Heart left ventricle (tissue), 16 donors: ENCODE data around the gene SKA2. TPM values are rescaled to one million over a fixed set of nuclear protein-coding genes. Genes with fewer than 3 reads are reported as not detected.

ENCODE experiments used
- ATAC-seq, 4 donors: fragments of 200-7000 bp; cut with Tn5 transposase; one replicate each; pipeline ENCODE4 v1.9.1; 2020 to 2022; ENCODE audit warnings: moderate library complexity in 4 of 4, mild to moderate bottlenecking in 3 of 4, moderate number of reproducible peaks in 1 of 4
- DNase-seq, 5 donors: peaks; one replicate each; pipeline ENCODE4 v3.0.0-alpha.2; 2020
- H3K27ac ChIP-seq, 12 donors: fragments of 200-600 bp; sonication (generic) in 4 of 12; one replicate each; pipeline versions ENCODE4 v1.5.0 to v1.8.0; 2016 to 2022; ENCODE audit warnings: mild to moderate bottlenecking in 2 of 12
- H3K27me3 ChIP-seq, 9 donors: fragments of 200-600 bp; sonication (generic) in 2 of 9; one replicate each; pipeline versions ENCODE4 v1.5.1 to v1.8.0; 2016 to 2022; ENCODE audit warnings: mild to moderate bottlenecking in 3 of 9
- H3K36me3 ChIP-seq, 9 donors: fragments of 200-600 bp; sonication (generic) in 2 of 9; one replicate each; pipeline versions ENCODE4 v1.5.0 to v1.8.0; 2018 to 2022; ENCODE audit warnings: mild to moderate bottlenecking in 2 of 9
- H3K4me1 ChIP-seq, 12 donors: fragments of 200-600 bp; sonication (generic) in 4 of 12; one replicate each; pipeline versions ENCODE4 v1.5.0 to v1.8.0; 2016 to 2022; ENCODE audit warnings: mild to moderate bottlenecking in 3 of 12
- H3K4me3 ChIP-seq, 12 donors: fragments of 200-600 bp; sonication (generic) in 4 of 12; one replicate each; pipeline versions ENCODE4 v1.5.0 to v1.8.0; 2017 to 2022; ENCODE audit warnings: mild to moderate bottlenecking in 9 of 12, moderate library complexity in 4 of 12
- H3K9me3 ChIP-seq, 12 donors: fragments of 200-600 bp; sonication (generic) in 4 of 12; one replicate each; pipeline versions ENCODE4 v1.5.0 to v1.8.0; 2016 to 2022; ENCODE audit warnings: mild to moderate bottlenecking in 1 of 12
- POLR2A ChIP-seq, 2 donors: fragments of 450-650 bp; IDR thresholded peaks; one replicate each; pipeline ENCODE4 v1.6.1; 2017; ENCODE audit warnings: antibody characterized with exemption in 2 of 2, mild to moderate bottlenecking in 2 of 2, moderate library complexity in 2 of 2
- whole genome bisulfite sequencing, 4 donors: extraction: QIAGEN DNeasy Blood & Tissue Kit in 2 of 4; methylation state at CpG; one replicate each; pipeline versions ENCODE4 v1.1.5 to v1.1.7; 2013 to 2018; 5-methylcytosine and 5-hydroxymethylcytosine counted together
- intact Hi-C, 10 donors: fragments of 100-400 bp; cut with DNase I; formaldehyde crosslinking; loops; one replicate each; pipeline versions ENCODE4 v1.11.1 to v1.14.2; 2022
- polyA plus RNA-seq, 2 donors: library from polyadenylated mRNA; stranded (reverse); fragments of 200-250 nt; gene quantifications; one replicate each; pipeline ENCODE4 v1.2.3, GENCODE V29; 2013
- total RNA-seq, 9 donors: library from RNA; depleted of rRNA in 2 of 9; stranded (reverse); fragments of >200 nt in 2 of 9; fragmentation: NEBNext Ultra II Directional in 3 of 9; extraction: Animal tissue kit (Norgen Biotek cat#: 25700) in 3 of 9; gene quantifications; one replicate each; pipeline versions ENCODE4 v1.1.0 to v1.2.4, GENCODE V29; 2016 to 2023
- TF ChIP-seq, protein P1 (sequence below), 12 donors: fragments of 200-600 bp; sonication (generic) in 4 of 12; IDR thresholded peaks; one replicate each; pipeline versions ENCODE4 v1.5.0 to v1.8.0; 2018 to 2022; ENCODE audit warnings: antibody characterized with exemption in 12 of 12, mild to moderate bottlenecking in 5 of 12
- donor health status: ischemic (EF 13 %, LVEDD 7.1; RV severe dilation, severe dysfunction).
- donor health status: healthy with polysubstance abuse.
- donor health status: DM: no; HTN: yes; CAD: no.
- donor health status: DM: no; HTN: no; CAD: no.
- donor health status: ischemic (EF 25% LVEDD 6.9; RV normal size, moderate dysfunction).
- donor health status: ischemic (EF 25% LVEDD 5.7; RV mildly dilated, moderate dysfunction).
- donor health status: healthy.
- donor health status: DM: yes; HTN: yes; CAD: no.
- donor health status: ischemic (EF 35%, LVEDD 5.7; RV mildly dilated, moderate dysfunction).
- donor health status: nonischemic (EF 11% LVEDD 7.7; RV severe dilation, severe dysfunction).
- donor health status: DM: yes; HTN: yes; CAD: no.
- donor health status: PGD.
- donor health status: ischemic (EF 29% LVEDD 5.4; RV normal size, mild dysfunction).
- donor health status: nonischemic (EF 23%, LVEDD 6.1; RV moderate dilation, normal function).

Gene SKA2
- total and polyA plus RNA-seq, 11 donors = 23.7 to 52.3 (median 39.1) TPM

DNA sequence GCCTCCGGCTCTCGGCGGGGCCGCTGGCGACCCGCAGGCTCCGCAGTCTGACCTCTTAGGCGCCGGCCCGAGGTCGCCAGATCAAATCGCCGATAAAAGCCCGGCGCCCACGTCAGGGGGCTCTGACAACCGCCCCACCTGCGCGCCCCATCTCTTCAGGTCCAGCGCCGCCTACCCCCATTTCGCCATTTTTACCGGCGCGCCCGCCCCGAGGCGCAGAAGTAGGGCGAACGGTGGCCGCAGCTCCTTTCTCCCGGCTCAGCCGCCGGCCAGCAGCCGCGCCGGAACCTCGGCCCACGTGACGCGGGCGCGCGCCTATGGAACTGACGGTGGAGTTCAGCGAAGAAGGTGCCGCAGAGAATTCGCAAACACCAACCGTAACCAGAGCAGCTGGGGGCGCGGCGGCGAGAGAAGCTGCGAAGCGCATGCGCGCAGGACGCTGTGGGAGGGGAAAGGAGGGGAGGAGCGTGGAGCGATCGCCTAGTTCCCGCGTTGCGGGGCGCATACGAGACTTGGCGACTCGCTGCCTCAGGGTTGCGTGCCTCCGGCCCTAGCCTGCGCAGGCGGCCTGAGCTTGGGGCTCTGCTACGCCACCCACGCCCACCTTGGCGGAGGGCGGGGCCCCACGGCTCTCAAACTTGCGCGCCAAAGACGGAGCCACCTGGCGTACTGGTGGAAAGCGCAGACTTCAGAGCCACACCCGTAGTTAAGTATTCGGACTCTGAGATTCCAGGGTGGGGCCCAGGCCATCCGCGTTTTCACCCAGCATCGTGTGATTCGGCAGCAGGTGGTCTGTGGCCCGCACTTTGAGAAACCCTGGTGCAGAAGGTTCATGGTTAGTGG lies 48.3 kb downstream of the SKA2 start, which contains the start of gene TRIM37:
TSS of gene TRIM37 (minus strand) at position 418 of the 843 bp plus-strand sequence. CDS start 419 bp downstream, outside the sequence.
- peak; percentile 98 to 100 (median 99) for ATAC-seq
- 0 to 1% (median 0%) methylated on average over 43 to 89 of the region's 89 CpGs for WGBS, 4 donors

DNA sequence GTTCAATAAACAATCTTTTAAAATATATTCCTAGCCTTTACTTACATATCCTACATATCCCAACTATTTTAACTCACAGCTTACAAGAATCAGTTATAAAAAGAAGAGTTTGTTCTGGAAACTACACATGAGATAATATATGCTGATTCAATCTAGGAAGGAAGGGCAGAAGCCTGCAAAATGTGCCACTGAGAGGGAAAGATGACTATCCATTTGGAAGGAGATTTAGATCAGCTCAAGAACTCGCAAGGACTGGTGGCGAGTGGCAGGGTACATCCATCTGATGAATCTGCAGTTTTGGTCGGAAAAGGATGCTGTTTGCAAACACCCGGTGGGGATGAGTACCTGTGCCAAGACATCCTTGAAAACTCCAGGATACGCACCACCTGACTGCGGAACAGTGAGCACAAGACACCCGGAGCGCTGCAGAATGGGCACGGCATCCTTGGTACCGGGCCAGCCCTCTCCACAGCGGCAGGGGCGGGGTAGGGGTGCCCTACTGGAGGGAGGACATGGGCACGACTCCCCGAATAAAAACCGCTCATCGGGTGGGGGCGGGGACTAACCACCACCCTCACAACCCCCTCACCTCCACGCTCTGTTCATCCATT lies 49.0 kb downstream of the SKA2 start:
- WGBS, 4 donors = 0 to 1% (median 0%) methylated on average over 15 to 18 of the region's 18 CpGs
- Histone ChIP-seq H3K27me3 (no peaks in the 10 kb centered on the region), H3K9me3 (no peaks in the 10 kb centered on the region), H3K4me1 (peaks cover 0 to 34% (median 19%) of the 10 kb centered on the region in 12 donors), H3K36me3 (peaks cover 0 to 28% (median 12%) of the 10 kb centered on the region in 9 donors), H3K4me3 (peak overlapping the region; percentile 78 to 100 (median 89)), H3K27ac (peak overlapping the region; percentile 64 to 96 (median 92))
- ATAC-seq (peak; percentile 10 to 60 (median 50)), DNase-seq (peak; percentile 54 to 82 (median 69))
- intact Hi-C loops = loop anchor here in 6 of 10 donors (1.0 to 10.0 kb wide), 5 partner anchors 46 to 591 kb away; partner anchors contain the start of genes PRR11 (in 5 of the 6), SKA2 (in 5 of the 6) and MTMR4 (in 1 of the 6)
- TF ChIP-seq POLR2A (IDR thresholded peaks at IDR 0.05) = no peak
- TF ChIP-seq, protein P1, sequence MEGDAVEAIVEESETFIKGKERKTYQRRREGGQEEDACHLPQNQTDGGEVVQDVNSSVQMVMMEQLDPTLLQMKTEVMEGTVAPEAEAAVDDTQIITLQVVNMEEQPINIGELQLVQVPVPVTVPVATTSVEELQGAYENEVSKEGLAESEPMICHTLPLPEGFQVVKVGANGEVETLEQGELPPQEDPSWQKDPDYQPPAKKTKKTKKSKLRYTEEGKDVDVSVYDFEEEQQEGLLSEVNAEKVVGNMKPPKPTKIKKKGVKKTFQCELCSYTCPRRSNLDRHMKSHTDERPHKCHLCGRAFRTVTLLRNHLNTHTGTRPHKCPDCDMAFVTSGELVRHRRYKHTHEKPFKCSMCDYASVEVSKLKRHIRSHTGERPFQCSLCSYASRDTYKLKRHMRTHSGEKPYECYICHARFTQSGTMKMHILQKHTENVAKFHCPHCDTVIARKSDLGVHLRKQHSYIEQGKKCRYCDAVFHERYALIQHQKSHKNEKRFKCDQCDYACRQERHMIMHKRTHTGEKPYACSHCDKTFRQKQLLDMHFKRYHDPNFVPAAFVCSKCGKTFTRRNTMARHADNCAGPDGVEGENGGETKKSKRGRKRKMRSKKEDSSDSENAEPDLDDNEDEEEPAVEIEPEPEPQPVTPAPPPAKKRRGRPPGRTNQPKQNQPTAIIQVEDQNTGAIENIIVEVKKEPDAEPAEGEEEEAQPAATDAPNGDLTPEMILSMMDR (IDR thresholded peaks at IDR 0.05) = peak in 1 of 12 donors; percentile 3

More for the DNA sequence above, 48.3 kb downstream of the SKA2 start, which contains the start of gene TRIM37:
- Histone ChIP-seq H3K36me3 (peaks cover 0 to 28% (median 19%) of the 10 kb centered on the region in 9 donors), H3K27ac (peak within 1 kb of the TSS; percentile 64 to 96 (median 92)), H3K4me1 (peaks cover 0 to 34% (median 19%) of the 10 kb centered on the region in 12 donors), H3K4me3 (peak within 1 kb of the TSS; percentile 78 to 100 (median 89)), H3K9me3 (no peaks in the 10 kb centered on the region), H3K27me3 (no peaks in the 10 kb centered on the region)
- TF ChIP-seq, protein P1 (IDR thresholded peaks at IDR 0.05) = peak in 2 of 12 donors; percentile 17 to 42
- peak in 1 of 2 donors; percentile 81 for TF ChIP-seq POLR2A (IDR thresholded peaks at IDR 0.05)
- DNase-seq = peak; percentile 96 to 100 (median 98)
- intact Hi-C loops = loop anchor here in 7 of 10 donors (1.0 to 10.0 kb wide), 6 partner anchors 46 to 592 kb away; partner anchors contain the start of genes PRR11 (in 5 of the 7), SKA2 (in 5 of the 7) and MTMR4 (in 1 of the 7)

DNA sequence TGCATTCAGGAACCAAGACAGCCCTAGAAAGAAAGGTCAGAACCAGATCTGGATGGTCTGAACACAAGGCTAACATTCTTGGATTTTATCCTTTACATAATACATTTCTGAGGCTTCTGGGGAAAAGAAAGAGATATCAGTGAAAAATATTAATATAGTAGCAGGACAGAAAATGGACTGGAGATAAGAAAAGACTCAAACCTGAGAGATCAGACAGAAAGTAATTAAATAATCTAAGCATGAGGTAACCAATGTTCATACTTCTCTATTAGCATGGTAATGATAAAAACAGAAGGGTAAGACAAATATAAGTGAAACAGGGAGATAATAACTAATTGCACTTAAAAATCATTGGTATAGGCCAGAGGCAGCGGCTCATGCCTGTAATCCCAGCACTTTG lies 53.8 kb downstream of the SKA2 start:
- H3K36me3 ChIP-seq = peaks cover 0 to 47% (median 20%) of the 10 kb centered on the region in 9 donors
- TF ChIP-seq, protein P1 (IDR thresholded peaks at IDR 0.05) = no peak
- TF ChIP-seq POLR2A (IDR thresholded peaks at IDR 0.05) = no peak

More for the DNA sequence above, 53.8 kb downstream of the SKA2 start:
- intact Hi-C loops = loop anchor here in 2 of 10 donors (10.0 kb wide), 2 partner anchors 54 to 586 kb away; partner anchors contain the start of genes MTMR4 (in 1 of the 2), PRR11 (in 1 of the 2) and SKA2 (in 1 of the 2)
- ATAC-seq (no peak), DNase-seq (no peak)
- peaks cover 0 to 7% (median 0%) of the 10 kb centered on the region in 12 donors for H3K9me3 ChIP-seq
- H3K4me1 ChIP-seq = peaks cover 0 to 20% (median 11%) of the 10 kb centered on the region in 12 donors
- H3K27me3 ChIP-seq = no peaks in the 10 kb centered on the region
- no peak overlapping the region for H3K27ac ChIP-seq
- H3K4me3 ChIP-seq = no peak overlapping the region
- 91 to 97% (median 94%) methylated on average over 1 of the region's 1 CpG for WGBS, 4 donors
